ENCODE data around the gene PRMT5. TPM values are rescaled to one million over a fixed set of nuclear protein-coding genes. Genes with fewer than 3 reads are reported as not detected.

The PRMT5 gene
- total RNA-seq, 2 experiments from 2014 or later, result 15.6 to 19.3 TPM

GRCh38 chr14:22872833-22873520 lies 56.2 kb downstream of the PRMT5 start:
- no peaks in the 10 kb centered on the region for H3K9me3 ChIP-seq (ENCODE audit: control insufficient read depth in 1 of 2, insufficient read depth in 1 of 2, low read length in 2 of 2)
- H3K4me3 ChIP-seq (ENCODE audit: low read length), result peak overlapping the region; percentile 94
- Mint-ChIP-seq H3K36me3 (ENCODE audit: low read depth) (peaks cover 64% of the 10 kb centered on the region), H3K27ac (peak overlapping the region; percentile 87), H3K4me3 (peak overlapping the region; percentile 93), H3K9me3 (no peaks in the 10 kb centered on the region), H3K27me3 (no peaks in the 10 kb centered on the region), H3K4me1 (ENCODE audit: low read depth) (peaks cover 39% of the 10 kb centered on the region)
- H3K27me3 ChIP-seq (ENCODE audit: control insufficient read depth in 1 of 2, insufficient read depth in 2 of 2, low read length in 2 of 2), result no peaks in the 10 kb centered on the region
- H3K4me1 ChIP-seq (ENCODE audit: insufficient read depth, low read length), result peaks cover 62% of the 10 kb centered on the region
- TF ChIP-seq, protein P1, sequence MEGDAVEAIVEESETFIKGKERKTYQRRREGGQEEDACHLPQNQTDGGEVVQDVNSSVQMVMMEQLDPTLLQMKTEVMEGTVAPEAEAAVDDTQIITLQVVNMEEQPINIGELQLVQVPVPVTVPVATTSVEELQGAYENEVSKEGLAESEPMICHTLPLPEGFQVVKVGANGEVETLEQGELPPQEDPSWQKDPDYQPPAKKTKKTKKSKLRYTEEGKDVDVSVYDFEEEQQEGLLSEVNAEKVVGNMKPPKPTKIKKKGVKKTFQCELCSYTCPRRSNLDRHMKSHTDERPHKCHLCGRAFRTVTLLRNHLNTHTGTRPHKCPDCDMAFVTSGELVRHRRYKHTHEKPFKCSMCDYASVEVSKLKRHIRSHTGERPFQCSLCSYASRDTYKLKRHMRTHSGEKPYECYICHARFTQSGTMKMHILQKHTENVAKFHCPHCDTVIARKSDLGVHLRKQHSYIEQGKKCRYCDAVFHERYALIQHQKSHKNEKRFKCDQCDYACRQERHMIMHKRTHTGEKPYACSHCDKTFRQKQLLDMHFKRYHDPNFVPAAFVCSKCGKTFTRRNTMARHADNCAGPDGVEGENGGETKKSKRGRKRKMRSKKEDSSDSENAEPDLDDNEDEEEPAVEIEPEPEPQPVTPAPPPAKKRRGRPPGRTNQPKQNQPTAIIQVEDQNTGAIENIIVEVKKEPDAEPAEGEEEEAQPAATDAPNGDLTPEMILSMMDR (IDR thresholded peaks at IDR 0.05), result peak; percentile 53
- ChIA-PET CTCF (interaction anchor here (0.6 to 5.3 kb wide), 15 partner anchors 11 to 949 kb away, joined by 3 to 67 read pairs (median 4); partner anchors contain the start of genes DAD1, PRMT5, RBM23 and REM2), POLR2A (interaction anchor here (0.7 to 4.0 kb wide), 14 partner anchors 7 to 317 kb away, joined by 3 to 97 read pairs (median 4); partner anchors contain the start of genes AJUBA, MRPL52 and REM2)
- DNase-seq (no peak), ATAC-seq (ENCODE audit: poor library complexity) (no peak)
- intact Hi-C loops (cut with DNase I, micrococcal nuclease), result loop anchor here (1.0 to 2.0 kb wide), 3 partner anchors 14 to 27 kb away; no protein-coding TSS in a partner anchor
- H3K27ac ChIP-seq (ENCODE audit: low read depth in 1 of 2, low read length in 2 of 2), result peak overlapping the region in 1 of 2 donors; percentile 93
- peaks cover 52% of the 10 kb centered on the region for H3K36me3 ChIP-seq (ENCODE audit: insufficient read depth, low read length)

DNA sequence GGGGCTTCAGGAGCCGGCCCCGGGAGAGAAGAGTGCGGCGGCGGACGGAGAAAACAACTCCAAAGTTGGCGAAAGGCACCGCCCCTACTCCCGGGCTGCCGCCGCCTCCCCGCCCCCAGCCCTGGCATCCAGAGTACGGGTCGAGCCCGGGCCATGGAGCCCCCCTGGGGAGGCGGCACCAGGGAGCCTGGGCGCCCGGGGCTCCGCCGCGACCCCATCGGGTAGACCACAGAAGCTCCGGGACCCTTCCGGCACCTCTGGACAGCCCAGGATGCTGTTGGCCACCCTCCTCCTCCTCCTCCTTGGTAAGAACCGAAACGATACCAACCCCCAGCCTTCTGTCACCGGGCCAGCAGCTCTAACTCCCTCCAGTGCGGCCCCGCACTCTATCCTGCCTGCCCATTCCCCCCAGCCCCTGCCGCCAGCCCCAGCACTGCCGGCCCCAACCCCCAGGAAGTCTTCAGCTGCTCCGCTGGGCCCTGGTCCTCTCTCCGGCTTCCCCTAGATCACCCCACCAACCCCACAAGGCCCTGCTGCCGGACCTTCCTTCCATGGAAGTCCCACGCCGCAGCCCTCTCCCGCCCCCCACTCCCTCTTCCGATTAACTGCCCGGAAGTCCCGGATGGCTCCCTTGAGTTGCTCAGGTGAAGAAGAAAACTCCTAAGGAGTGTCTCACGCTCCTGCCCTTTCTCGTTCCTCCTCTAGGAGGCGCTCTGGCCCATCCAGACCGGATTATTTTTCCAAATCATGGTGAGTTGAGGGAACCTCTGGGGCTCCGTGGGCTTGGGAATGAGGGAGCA lies 56.9 kb downstream of the PRMT5 start:
- H3K4me3 Mint-ChIP-seq, result peak overlapping the region; percentile 93
- peak overlapping the region; percentile 87 for H3K27ac Mint-ChIP-seq
- peaks cover 57% of the 10 kb centered on the region for H3K36me3 Mint-ChIP-seq (ENCODE audit: low read depth)
- POLR2A ChIA-PET, result interaction anchor here (0.7 to 4.0 kb wide), 21 partner anchors 8 to 316 kb away, joined by 3 to 97 read pairs (median 5); partner anchors contain the start of genes ACIN1, AJUBA, C14orf119 and DAD1
- TF ChIP-seq, protein P1 (IDR thresholded peaks at IDR 0.05), result peak; percentile 93
- peak; percentile 51 to 84 (median 68) for DNase-seq
- H3K4me1 ChIP-seq (ENCODE audit: insufficient read depth, low read length), result peaks cover 62% of the 10 kb centered on the region
- intact Hi-C loops (cut with DNase I, micrococcal nuclease), result loop anchor here (1.0 to 2.0 kb wide), 3 partner anchors 15 to 28 kb away; no protein-coding TSS in a partner anchor
- no peaks in the 10 kb centered on the region for H3K27me3 ChIP-seq (ENCODE audit: control insufficient read depth in 1 of 2, insufficient read depth in 2 of 2, low read length in 2 of 2)
- peak; percentile 35 for ATAC-seq (ENCODE audit: poor library complexity)
- H3K4me3 ChIP-seq (ENCODE audit: low read length), result peak overlapping the region; percentile 94
- peaks cover 39% of the 10 kb centered on the region for H3K4me1 Mint-ChIP-seq (ENCODE audit: low read depth)
- CTCF ChIA-PET, result interaction anchor here (0.5 to 5.3 kb wide), 21 partner anchors 12 to 949 kb away, joined by 3 to 67 read pairs (median 4); partner anchors contain the start of genes DAD1, PRMT5, RBM23 and REM2
- H3K9me3 Mint-ChIP-seq, result no peaks in the 10 kb centered on the region
- peak overlapping the region; percentile 93 to 98 for H3K27ac ChIP-seq (ENCODE audit: low read depth in 1 of 2, low read length in 2 of 2)
- H3K36me3 ChIP-seq (ENCODE audit: insufficient read depth, low read length), result peaks cover 44% of the 10 kb centered on the region
- no peaks in the 10 kb centered on the region for H3K27me3 Mint-ChIP-seq
- H3K9me3 ChIP-seq (ENCODE audit: control insufficient read depth in 1 of 2, insufficient read depth in 1 of 2, low read length in 2 of 2), result no peaks in the 10 kb centered on the region
